Measurements from ENCODE around the gene ACTN1.
"Not testable (repeated sequence)": the region's sequence is repeated elsewhere in the genome, so short reads cannot be mapped to it uniquely, and the experiment has no call there.

The ACTN1 gene

GRCh38 chr14:68986225-68986624, 7.1 kb upstream of the ACTN1 start:
- DNase-seq: no peak

- DNase-seq: no peak
Measured at GRCh38 chr14:68984686-68985085, 5.6 kb upstream of the ACTN1 start.

- DNase-seq: no peak
Measured at GRCh38 chr14:68983191-68983590, 4.1 kb upstream of the ACTN1 start.

GRCh38 chr14:68982581-68982980, 3.5 kb upstream of the ACTN1 start:
- no peak for DNase-seq

- DNase-seq: no peak
Measured at GRCh38 chr14:68981539-68981976, 2.5 kb upstream of the ACTN1 start.

GRCh38 chr14:68981139-68981538, 2.0 kb upstream of the ACTN1 start:
- no peak for DNase-seq

- DNase-seq: no peak
Measured at GRCh38 chr14:68979722-68980451, 785 bp upstream of the ACTN1 start.

- no peak for DNase-seq
Measured at GRCh38 chr14:68978172-68978911, 760 bp downstream of the ACTN1 start.

GRCh38 chr14:68977718-68978171, 1.4 kb downstream of the ACTN1 start:
- DNase-seq: no peak

- DNase-seq: no peak
Measured at GRCh38 chr14:68977180-68977717, 1.9 kb downstream of the ACTN1 start.

- no peak for DNase-seq
Measured at GRCh38 chr14:68976160-68977067, 2.7 kb downstream of the ACTN1 start.

GRCh38 chr14:68975667-68976066, 3.4 kb downstream of the ACTN1 start:
- DNase-seq: no peak

- DNase-seq: no peak
Measured at GRCh38 chr14:68974759-68975347, 4.2 kb downstream of the ACTN1 start.

GRCh38 chr14:68973639-68974038, 5.5 kb downstream of the ACTN1 start:
- DNase-seq: no peak

- DNase-seq: not testable (repeated sequence)
Measured at GRCh38 chr14:68973219-68973565, 5.9 kb downstream of the ACTN1 start.

GRCh38 chr14:68972507-68973218, 6.4 kb downstream of the ACTN1 start:
- no peak for DNase-seq

GRCh38 chr14:68971411-68972035, 7.6 kb downstream of the ACTN1 start:
- DNase-seq: no peak

- no peak for DNase-seq
Measured at GRCh38 chr14:68970736-68971135, 8.4 kb downstream of the ACTN1 start.

- no peak for DNase-seq
Measured at GRCh38 chr14:68970038-68970612, 9.0 kb downstream of the ACTN1 start.

- no peak for DNase-seq
Measured at GRCh38 chr14:68969278-68970033, 9.6 kb downstream of the ACTN1 start.
